Heart left ventricle (tissue), 16 donors: ENCODE measurements around the gene VSIG8. TPM values are rescaled to one million over a fixed set of nuclear protein-coding genes. Genes with fewer than 3 reads are reported as not detected.
A peak's percentile ranks its signal among the peaks of the same experiment; 100 is the strongest.

Experiments used
- ATAC-seq, 4 donors: fragments of 200-7000 bp; cut with Tn5 transposase; one replicate each; pipeline ENCODE4 v1.9.1; 2020 to 2022; ENCODE audit warnings: moderate library complexity in 4 of 4, mild to moderate bottlenecking in 3 of 4, moderate number of reproducible peaks in 1 of 4
- DNase-seq, 5 donors: peaks; one replicate each; pipeline ENCODE4 v3.0.0-alpha.2; 2020
- H3K27ac ChIP-seq, 12 donors: fragments of 200-600 bp; sonication (generic) in 4 of 12; one replicate each; pipeline versions ENCODE4 v1.5.0 to v1.8.0; 2016 to 2022; ENCODE audit warnings: mild to moderate bottlenecking in 2 of 12
- H3K27me3 ChIP-seq, 9 donors: fragments of 200-600 bp; sonication (generic) in 2 of 9; one replicate each; pipeline versions ENCODE4 v1.5.1 to v1.8.0; 2016 to 2022; ENCODE audit warnings: mild to moderate bottlenecking in 3 of 9
- H3K36me3 ChIP-seq, 9 donors: fragments of 200-600 bp; sonication (generic) in 2 of 9; one replicate each; pipeline versions ENCODE4 v1.5.0 to v1.8.0; 2018 to 2022; ENCODE audit warnings: mild to moderate bottlenecking in 2 of 9
- H3K4me1 ChIP-seq, 12 donors: fragments of 200-600 bp; sonication (generic) in 4 of 12; one replicate each; pipeline versions ENCODE4 v1.5.0 to v1.8.0; 2016 to 2022; ENCODE audit warnings: mild to moderate bottlenecking in 3 of 12
- H3K4me3 ChIP-seq, 12 donors: fragments of 200-600 bp; sonication (generic) in 4 of 12; one replicate each; pipeline versions ENCODE4 v1.5.0 to v1.8.0; 2017 to 2022; ENCODE audit warnings: mild to moderate bottlenecking in 9 of 12, moderate library complexity in 4 of 12
- H3K9me3 ChIP-seq, 12 donors: fragments of 200-600 bp; sonication (generic) in 4 of 12; one replicate each; pipeline versions ENCODE4 v1.5.0 to v1.8.0; 2016 to 2022; ENCODE audit warnings: mild to moderate bottlenecking in 1 of 12
- POLR2A ChIP-seq, 2 donors: fragments of 450-650 bp; IDR thresholded peaks; one replicate each; pipeline ENCODE4 v1.6.1; 2017; ENCODE audit warnings: antibody characterized with exemption in 2 of 2, mild to moderate bottlenecking in 2 of 2, moderate library complexity in 2 of 2
- WGBS, 4 donors: extraction: QIAGEN DNeasy Blood & Tissue Kit in 2 of 4; methylation state at CpG; one replicate each; pipeline versions ENCODE4 v1.1.5 to v1.1.7; 2013 to 2018; 5-methylcytosine and 5-hydroxymethylcytosine counted together
- intact Hi-C, 10 donors: fragments of 100-400 bp; cut with DNase I; formaldehyde crosslinking; loops; one replicate each; pipeline versions ENCODE4 v1.11.1 to v1.14.2; 2022
- polyA plus RNA-seq, 2 donors: library from polyadenylated mRNA; stranded (reverse); fragments of 200-250 nt; gene quantifications; one replicate each; pipeline ENCODE4 v1.2.3, GENCODE V29; 2013
- total RNA-seq, 9 donors: library from RNA; depleted of rRNA in 2 of 9; stranded (reverse); fragments of >200 nt in 2 of 9; fragmentation: NEBNext Ultra II Directional in 3 of 9; extraction: Animal tissue kit (Norgen Biotek cat#: 25700) in 3 of 9; gene quantifications; one replicate each; pipeline versions ENCODE4 v1.1.0 to v1.2.4, GENCODE V29; 2016 to 2023
- TF ChIP-seq, protein P1 (sequence below), 12 donors: fragments of 200-600 bp; sonication (generic) in 4 of 12; IDR thresholded peaks; one replicate each; pipeline versions ENCODE4 v1.5.0 to v1.8.0; 2018 to 2022; ENCODE audit warnings: antibody characterized with exemption in 12 of 12, mild to moderate bottlenecking in 5 of 12
- donor health status: ischemic (EF 13 %, LVEDD 7.1; RV severe dilation, severe dysfunction).
- donor health status: healthy with polysubstance abuse.
- donor health status: DM: no; HTN: yes; CAD: no.
- donor health status: DM: no; HTN: no; CAD: no.
- donor health status: ischemic (EF 25% LVEDD 6.9; RV normal size, moderate dysfunction).
- donor health status: ischemic (EF 25% LVEDD 5.7; RV mildly dilated, moderate dysfunction).
- donor health status: healthy.
- donor health status: DM: yes; HTN: yes; CAD: no.
- donor health status: ischemic (EF 35%, LVEDD 5.7; RV mildly dilated, moderate dysfunction).
- donor health status: nonischemic (EF 11% LVEDD 7.7; RV severe dilation, severe dysfunction).
- donor health status: DM: yes; HTN: yes; CAD: no.
- donor health status: PGD.
- donor health status: ischemic (EF 29% LVEDD 5.4; RV normal size, mild dysfunction).
- donor health status: nonischemic (EF 23%, LVEDD 6.1; RV moderate dilation, normal function).

Gene VSIG8
- total and polyA plus RNA-seq, 11 donors, result 0.27 TPM; not detected in 10

DNA sequence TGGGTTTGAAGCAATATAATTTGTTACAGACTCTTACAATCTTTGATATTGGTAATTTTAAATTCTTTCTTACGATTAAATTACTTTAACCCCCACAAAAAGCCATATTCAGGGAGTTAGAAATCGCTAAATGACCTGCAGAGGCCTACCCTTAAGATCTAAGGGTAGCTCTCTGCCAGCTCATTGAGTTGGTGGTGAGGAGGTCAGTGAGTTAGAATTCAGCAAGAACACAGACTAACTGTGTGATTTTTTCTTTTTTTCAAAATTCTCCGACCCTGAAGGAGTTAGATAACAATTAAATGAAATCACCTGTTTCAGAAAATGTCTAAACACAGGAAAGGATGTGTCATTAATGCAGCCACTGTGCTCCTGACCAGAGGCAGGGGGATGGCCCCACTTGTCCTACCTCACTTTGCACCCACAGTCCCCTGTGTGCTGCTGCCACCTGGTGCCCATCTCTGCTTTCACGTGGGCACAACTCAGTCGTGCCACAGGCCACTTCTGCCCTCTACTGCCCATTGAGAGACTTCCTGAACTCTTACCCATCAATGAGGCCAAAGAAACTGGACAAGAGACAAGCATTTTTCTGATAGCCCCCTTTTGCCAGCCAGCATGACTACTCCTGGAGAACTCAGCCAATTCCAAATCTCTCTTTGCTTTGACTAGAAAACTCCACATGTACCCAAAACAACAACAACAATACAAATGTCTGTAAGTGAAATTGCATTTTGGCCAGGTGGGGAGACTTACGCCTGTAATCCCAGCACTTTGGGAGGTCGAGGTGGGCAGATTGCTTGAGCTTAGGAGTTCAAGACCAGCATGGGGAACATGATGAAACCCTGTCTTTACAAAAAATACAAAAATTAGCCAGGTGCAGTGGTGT is 29.1 kb upstream of the VSIG8 start:
- DNase-seq, result peak; percentile 81 to 90 (median 86)
- peaks cover 0 to 48% (median 23%) of the 10 kb centered on the region in 12 donors for H3K4me1 ChIP-seq
- H3K36me3 ChIP-seq, result no peaks in the 10 kb centered on the region
- H3K9me3 ChIP-seq, result no peaks in the 10 kb centered on the region
- H3K4me3 ChIP-seq, result no peak overlapping the region
- ATAC-seq, result peak; percentile 79 to 91 (median 89)
- intact Hi-C loops, result loop anchor here (1.0 to 10.0 kb wide), 11 partner anchors 33 to 729 kb away; partner anchors contain the start of genes DUSP23 (in 5 of the 10) and TAGLN2 (in 2 of the 10)
- peak overlapping the region in 2 of 12 donors; percentile 80 to 85 for H3K27ac ChIP-seq
- no peaks in the 10 kb centered on the region for H3K27me3 ChIP-seq
- WGBS, 4 donors, result 49 to 56% (median 54%) methylated on average over 7 of the region's 7 CpGs
- TF ChIP-seq, protein P1, sequence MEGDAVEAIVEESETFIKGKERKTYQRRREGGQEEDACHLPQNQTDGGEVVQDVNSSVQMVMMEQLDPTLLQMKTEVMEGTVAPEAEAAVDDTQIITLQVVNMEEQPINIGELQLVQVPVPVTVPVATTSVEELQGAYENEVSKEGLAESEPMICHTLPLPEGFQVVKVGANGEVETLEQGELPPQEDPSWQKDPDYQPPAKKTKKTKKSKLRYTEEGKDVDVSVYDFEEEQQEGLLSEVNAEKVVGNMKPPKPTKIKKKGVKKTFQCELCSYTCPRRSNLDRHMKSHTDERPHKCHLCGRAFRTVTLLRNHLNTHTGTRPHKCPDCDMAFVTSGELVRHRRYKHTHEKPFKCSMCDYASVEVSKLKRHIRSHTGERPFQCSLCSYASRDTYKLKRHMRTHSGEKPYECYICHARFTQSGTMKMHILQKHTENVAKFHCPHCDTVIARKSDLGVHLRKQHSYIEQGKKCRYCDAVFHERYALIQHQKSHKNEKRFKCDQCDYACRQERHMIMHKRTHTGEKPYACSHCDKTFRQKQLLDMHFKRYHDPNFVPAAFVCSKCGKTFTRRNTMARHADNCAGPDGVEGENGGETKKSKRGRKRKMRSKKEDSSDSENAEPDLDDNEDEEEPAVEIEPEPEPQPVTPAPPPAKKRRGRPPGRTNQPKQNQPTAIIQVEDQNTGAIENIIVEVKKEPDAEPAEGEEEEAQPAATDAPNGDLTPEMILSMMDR (IDR thresholded peaks at IDR 0.05), result peak; percentile 84 to 98 (median 90)
- TF ChIP-seq POLR2A (IDR thresholded peaks at IDR 0.05), result no peak

DNA sequence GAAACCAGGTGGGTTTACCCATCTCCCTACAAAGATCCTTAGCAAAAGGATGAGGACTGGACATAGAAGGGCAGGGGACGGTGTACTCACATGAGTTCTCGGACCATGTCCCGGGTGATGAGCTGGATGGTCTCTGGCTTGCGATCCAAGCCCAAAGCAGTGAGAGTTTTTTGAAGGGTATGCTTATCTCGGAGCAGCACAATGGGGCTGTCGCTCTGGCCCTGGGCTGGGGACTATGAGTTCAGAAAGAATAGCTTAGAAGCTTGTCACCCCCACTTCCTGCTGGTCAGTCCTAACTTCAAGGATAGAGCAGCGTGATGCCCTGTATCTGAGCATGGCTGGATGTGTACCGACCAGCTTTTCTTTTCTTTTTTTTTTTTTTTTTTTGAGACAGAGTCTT is 27.9 kb upstream of the VSIG8 start:
- no peak for TF ChIP-seq POLR2A (IDR thresholded peaks at IDR 0.05)
- TF ChIP-seq, protein P1 (IDR thresholded peaks at IDR 0.05), result no peak
- no peaks in the 10 kb centered on the region for H3K9me3 ChIP-seq
- intact Hi-C loops, result loop anchor here in 7 of 10 donors (2.0 to 10.0 kb wide), 8 partner anchors 34 to 728 kb away; partner anchors contain the start of genes DUSP23 (in 5 of the 7) and TAGLN2 (in 2 of the 7)
- peak overlapping the region in 11 of 12 donors; percentile 20 to 85 (median 77) for H3K27ac ChIP-seq
- ATAC-seq, result peak in 2 of 4 donors; percentile 18 to 44
- H3K4me1 ChIP-seq, result peaks cover 0 to 37% (median 16%) of the 10 kb centered on the region in 12 donors
- H3K27me3 ChIP-seq, result no peaks in the 10 kb centered on the region
- no peak for DNase-seq
- 57 to 66% (median 60%) methylated on average over 8 of the region's 8 CpGs for WGBS, 4 donors
- peak overlapping the region in 5 of 12 donors; percentile 4 to 34 (median 14) for H3K4me3 ChIP-seq
- no peaks in the 10 kb centered on the region for H3K36me3 ChIP-seq

DNA sequence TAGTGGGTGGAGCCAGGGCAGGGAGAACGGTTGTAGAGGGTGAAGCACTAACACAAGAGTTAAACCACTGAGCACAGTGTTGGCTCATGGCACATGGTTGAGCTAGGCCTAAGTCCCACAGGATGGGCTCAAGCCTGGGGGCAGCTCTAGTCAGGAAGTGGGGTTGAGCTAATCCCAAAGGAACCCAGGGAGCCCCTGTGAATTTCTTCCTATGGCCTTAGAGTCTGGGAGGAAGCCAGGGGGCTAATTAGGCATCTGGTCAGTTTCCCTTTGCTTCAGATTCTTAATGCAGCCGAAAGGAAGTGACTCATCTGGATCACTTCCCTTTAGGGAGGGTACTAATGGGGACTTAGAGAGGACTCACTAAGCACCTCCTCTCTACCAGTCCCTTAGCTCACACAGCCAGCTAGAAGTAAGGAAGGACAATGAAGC is 27.4 kb upstream of the VSIG8 start:
- H3K9me3 ChIP-seq, result no peaks in the 10 kb centered on the region
- H3K27me3 ChIP-seq, result no peaks in the 10 kb centered on the region
- peak overlapping the region; percentile 51 to 85 (median 74) for H3K27ac ChIP-seq
- H3K36me3 ChIP-seq, result no peaks in the 10 kb centered on the region
- H3K4me1 ChIP-seq, result peaks cover 0 to 35% (median 16%) of the 10 kb centered on the region in 12 donors
- intact Hi-C loops, result loop anchor here in 7 of 10 donors (2.0 to 10.0 kb wide), 10 partner anchors 35 to 728 kb away; partner anchors contain the start of genes DUSP23 (in 5 of the 7) and TAGLN2 (in 2 of the 7)
- 33 to 49% (median 39%) methylated on average over 2 of the region's 2 CpGs for WGBS, 4 donors
- ATAC-seq (peak; percentile 84 to 96 (median 93)), DNase-seq (peak in 4 of 5 donors; percentile 40 to 72 (median 64))
- TF ChIP-seq, protein P1 (IDR thresholded peaks at IDR 0.05), result no peak
- peak in 1 of 2 donors; percentile 41 for TF ChIP-seq POLR2A (IDR thresholded peaks at IDR 0.05)
- peak overlapping the region in 4 of 12 donors; percentile 4 to 34 (median 21) for H3K4me3 ChIP-seq

DNA sequence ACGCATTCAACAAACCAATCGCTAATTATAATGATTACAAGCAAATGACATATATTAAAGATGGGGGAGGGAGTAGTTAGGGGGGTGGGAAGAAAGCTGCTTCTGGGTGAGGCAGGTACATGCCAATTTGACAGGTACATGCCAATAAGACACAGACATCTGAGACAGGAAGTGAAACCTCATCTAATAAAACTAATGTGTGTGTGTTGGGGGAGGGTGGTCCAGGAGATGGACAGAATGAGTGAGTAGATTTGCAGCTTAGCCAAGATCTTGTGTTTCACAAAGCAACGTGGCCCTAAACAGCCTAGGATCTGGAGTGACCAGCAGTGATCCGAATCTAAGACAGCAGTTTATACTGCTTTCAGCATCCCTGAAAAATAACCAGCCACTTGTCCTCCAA is 26.7 kb upstream of the VSIG8 start:
- ATAC-seq (no peak), DNase-seq (no peak)
- H3K4me3 ChIP-seq, result no peak overlapping the region
- TF ChIP-seq POLR2A (IDR thresholded peaks at IDR 0.05), result no peak
- TF ChIP-seq, protein P1 (IDR thresholded peaks at IDR 0.05), result no peak
- WGBS, 4 donors, result 94 to 100% (median 95%) methylated on average over 4 of the region's 4 CpGs
- H3K27ac ChIP-seq, result peak overlapping the region in 11 of 12 donors; percentile 14 to 85 (median 77)
- intact Hi-C loops, result loop anchor here in 2 of 10 donors (5.0 to 10.0 kb wide), 2 partner anchors 37 to 674 kb away; no protein-coding TSS in a partner anchor
- H3K27me3 ChIP-seq, result no peaks in the 10 kb centered on the region
- H3K36me3 ChIP-seq, result no peaks in the 10 kb centered on the region
- H3K9me3 ChIP-seq, result no peaks in the 10 kb centered on the region
- H3K4me1 ChIP-seq, result peaks cover 0 to 35% (median 16%) of the 10 kb centered on the region in 12 donors
